HepG2 (cell line): ENCODE data around the gene XXYLT1. TPM values are rescaled to one million over a fixed set of nuclear protein-coding genes. Genes with fewer than 3 reads are reported as not detected.

Source experiments
- ATAC-seq: fragments of 200-7000 bp; cut with Tn5 transposase; 3 replicates; pipeline ENCODE4 v1.9.1; 2020; ENCODE audit warnings: mild to moderate bottlenecking, moderate library complexity
- BruUV-seq: library from RNA; stranded (reverse); fragments of 400-500 nt; replicated peaks from 2 replicates; lab custom pipeline; 2021; lab: Mats Ljungman, UMichigan
- CTCF ChIA-PET: fragments of 300-600 bp; formaldehyde crosslinking; extraction: SDS; loops from one replicate; lab custom pipeline; 2021; ENCODE audit warnings: low total read pairs, inconsistent platforms, low intra/inter-chr PET ratio; lab: Yijun Ruan, JAX
- POLR2A ChIA-PET: fragments of 350-600 bp; sonication (Branson Sonifier 250); formaldehyde crosslinking; loops from one replicate; lab custom pipeline; 2020; ENCODE audit warnings: antibody characterized with exemption, inconsistent platforms; lab: Yijun Ruan, JAX
- DNase-seq: peaks from one replicate; pipeline ENCODE4 v3.0.0-alpha.2; 2015; ENCODE audit warnings: low spot score
- FAIRE-seq: peaks from 3 replicates; lab custom pipeline; 2011; peaks lifted over from hg19 to GRCh38; lab: Jason Lieb, UNC
- H2AFZ ChIP-seq: one replicate; pipeline ENCODE4 v1.6.1; 2011; ENCODE audit warnings: low read length, inconsistent platforms
- H3K27ac ChIP-seq: fragments of 300-600 bp; 3 replicates; pipeline ENCODE4 v1.8.0; 2011; ENCODE audit warnings: mixed run types, mild to moderate bottlenecking, mixed read lengths, low read length, inconsistent platforms; ENCODE audit not compliant: insufficient read depth; ENCODE audit errors: extremely low read length
- H3K27me3 ChIP-seq, 2 experiments: fragments of 200-600 bp in 1 of 2; 2 replicates in 1 of 2; 3 replicates in 1 of 2; pipeline versions ENCODE4 v1.6.0 to v1.8.0; 2011; ENCODE audit warnings: low read length in 2 of 2, mild to moderate bottlenecking in 2 of 2, moderate library complexity in 2 of 2, inconsistent platforms in 1 of 2; ENCODE audit not compliant: insufficient read depth in 2 of 2, control insufficient read depth in 1 of 2
- H3K36me3 ChIP-seq, 2 experiments: fragments of 200-600 bp in 1 of 2; replicated peaks in 1 of 2; 2 replicates in 1 of 2; 3 replicates in 1 of 2; pipeline versions ENCODE4 v1.5.1 to v1.8.0; 2011; ENCODE audit warnings: low read length in 2 of 2, inconsistent platforms in 1 of 2; ENCODE audit not compliant: insufficient read depth in 2 of 2, control insufficient read depth in 1 of 2
- H3K4me1 ChIP-seq: 2 replicates; pipeline ENCODE4 v1.5.1; 2012; ENCODE audit warnings: low read length, inconsistent platforms; ENCODE audit not compliant: insufficient read depth
- H3K4me2 ChIP-seq: 2 replicates; pipeline ENCODE4 v1.6.0; 2011; ENCODE audit warnings: low read depth, low read length, inconsistent platforms
- H3K4me3 ChIP-seq, 3 experiments: fragments of 200-600 bp in 1 of 3; sonication (generic), shearing (Covaris generic) in 1 of 3; replicated peaks in 1 of 3; 2 replicates each; pipeline ENCODE4 v1.5.1; 2011 to 2016; ENCODE audit warnings: low read length in 3 of 3, inconsistent platforms in 2 of 3, low read depth in 2 of 3, mild to moderate bottlenecking in 2 of 3, control low read depth in 1 of 3, mixed read lengths in 1 of 3; ENCODE audit not compliant: insufficient read depth in 1 of 3
- H3K79me2 ChIP-seq: one replicate; pipeline ENCODE4 v1.6.1; 2011; ENCODE audit warnings: low read length, inconsistent platforms; ENCODE audit not compliant: insufficient read depth
- H3K9ac ChIP-seq: 2 replicates; pipeline ENCODE4 v1.6.0; 2011; ENCODE audit warnings: mild to moderate bottlenecking, low read depth, low read length, inconsistent platforms; ENCODE audit not compliant: insufficient read depth
- H3K9me3 ChIP-seq: 2 replicates; pipeline ENCODE4 v1.5.1; 2012; ENCODE audit warnings: mild to moderate bottlenecking, low read length
- H4K20me1 ChIP-seq: 2 replicates; pipeline ENCODE4 v1.6.0; 2011; ENCODE audit warnings: inconsistent platforms, mild to moderate bottlenecking, low read length, moderate library complexity; ENCODE audit not compliant: insufficient read depth
- CBX1 ChIP-seq: IDR thresholded peaks from one replicate; pipeline ENCODE4 v1.6.1; 2016; ENCODE audit warnings: antibody characterized with exemption, low read depth
- CEBPZ ChIP-seq: IDR thresholded peaks from 2 replicates; pipeline ENCODE4 v1.6.1; 2012; ENCODE audit warnings: low read length, improper control_type of control experiment
- GTF3A ChIP-seq: sonication (generic); formaldehyde crosslinking; conservative IDR thresholded peaks from 2 replicates; pipeline ENCODE4 v1.4.0; 2020; ENCODE audit warnings: mild to moderate bottlenecking, missing genetic modification reagents
- HDAC6 ChIP-seq: fragments of 200-600 bp; sonication (generic); IDR thresholded peaks from 2 replicates; pipeline ENCODE4 v1.7.0; 2017; ENCODE audit warnings: mild to moderate bottlenecking, antibody characterized with exemption, low read length, low read depth
- MAFK ChIP-seq, 2 experiments: IDR thresholded peaks in 1 of 2; conservative IDR thresholded peaks in 1 of 2; 2 replicates each; pipeline ENCODE4 v1.6.1; 2011; ENCODE audit warnings: improper control_type of control experiment in 2 of 2, low read length in 2 of 2
- NR2F6 ChIP-seq, 2 experiments: IDR thresholded peaks; 2 replicates each; pipeline ENCODE4 v1.6.1; 2016; ENCODE audit warnings: antibody characterized with exemption in 1 of 2, mild to moderate bottlenecking in 1 of 2
- NRL ChIP-seq: sonication (generic); formaldehyde crosslinking; IDR thresholded peaks from 2 replicates; pipeline ENCODE4 v1.5.0; 2020; ENCODE audit warnings: missing genetic modification reagents, mild to moderate bottlenecking, moderate library complexity, borderline replicate concordance
- POGK ChIP-seq: sonication (generic); formaldehyde crosslinking; conservative IDR thresholded peaks from 2 replicates; pipeline ENCODE4 v1.8.0; 2022; ENCODE audit warnings: mild to moderate bottlenecking, moderate library complexity, missing genetic modification reagents
- RARG ChIP-seq: sonication (generic); formaldehyde crosslinking; IDR thresholded peaks from 2 replicates; pipeline ENCODE4 v1.4.0; 2020; ENCODE audit warnings: low read depth, mild to moderate bottlenecking, missing genetic modification reagents
- REPIN1 ChIP-seq: sonication (generic); formaldehyde crosslinking; IDR thresholded peaks from 2 replicates; pipeline ENCODE4 v1.8.0; 2022; ENCODE audit warnings: missing genetic modification reagents, low read depth, mild to moderate bottlenecking, borderline replicate concordance
- ZNF577 ChIP-seq: sonication (generic); formaldehyde crosslinking; IDR thresholded peaks from 2 replicates; pipeline ENCODE4 v1.4.0; 2020; ENCODE audit warnings: mild to moderate bottlenecking, low read depth, missing genetic modification reagents, borderline replicate concordance
- WGBS: methylation state at CpG from one replicate; pipeline ENCODE4 v1.1.6; 2017; ENCODE audit warnings: low lambda C conversion rate; 5-methylcytosine and 5-hydroxymethylcytosine counted together
- in situ Hi-C: cut with HindIII; loops from 2 replicates; pipeline ENCODE4 v1.10.0; 2017; ENCODE audit warnings: low pct_unique_long_range_greater_than_20kb; ENCODE audit not compliant: extremely low pct_ligation_motif_present
- intact Hi-C: fragments of 100-400 bp; cut with micrococcal nuclease; formaldehyde crosslinking; loops from one replicate; pipeline ENCODE4 v1.10.0; 2022; ENCODE audit not compliant: unreplicated experiment
- polyA plus RNA-seq, 8 experiments: library from polyadenylated mRNA; depleted of rRNA in 3 of 8; stranded (reverse) in 7 of 8; unstranded in 1 of 8; fragments of >200 nt; fragmentation: Illumina TruSeq in 4 of 8; extraction: Trizol in 4 of 8; gene quantifications; 2 replicates each; pipeline versions ENCODE4 v1.2.1 to v1.2.3, GENCODE V29; 2011 to 2016; ENCODE audit warnings: low read depth in 4 of 8, missing spikeins in 1 of 8, mixed read lengths in 1 of 8; ENCODE audit not compliant: insufficient read depth in 1 of 8
- total RNA-seq, 5 experiments: library from RNA; depleted of rRNA; stranded (reverse); fragments of >200 nt; fragmentation: Illumina TruSeq; extraction: Trizol; gene quantifications; 2 replicates each; pipeline ENCODE4 v1.2.3, GENCODE V29; 2016; ENCODE audit warnings: low read depth in 1 of 5
- TF ChIP-seq, protein P1 (sequence below): sonication (generic); formaldehyde crosslinking; IDR thresholded peaks from 2 replicates; pipeline ENCODE4 v1.4.0; 2020; ENCODE audit warnings: missing genetic modification reagents, borderline replicate concordance

Gene XXYLT1
- total and polyA plus RNA-seq, 2 of the 13 experiments (the other 11 are each of a cell fraction or from before 2014, with no cell fraction given) = 17.7 to 19.0 TPM

DNA sequence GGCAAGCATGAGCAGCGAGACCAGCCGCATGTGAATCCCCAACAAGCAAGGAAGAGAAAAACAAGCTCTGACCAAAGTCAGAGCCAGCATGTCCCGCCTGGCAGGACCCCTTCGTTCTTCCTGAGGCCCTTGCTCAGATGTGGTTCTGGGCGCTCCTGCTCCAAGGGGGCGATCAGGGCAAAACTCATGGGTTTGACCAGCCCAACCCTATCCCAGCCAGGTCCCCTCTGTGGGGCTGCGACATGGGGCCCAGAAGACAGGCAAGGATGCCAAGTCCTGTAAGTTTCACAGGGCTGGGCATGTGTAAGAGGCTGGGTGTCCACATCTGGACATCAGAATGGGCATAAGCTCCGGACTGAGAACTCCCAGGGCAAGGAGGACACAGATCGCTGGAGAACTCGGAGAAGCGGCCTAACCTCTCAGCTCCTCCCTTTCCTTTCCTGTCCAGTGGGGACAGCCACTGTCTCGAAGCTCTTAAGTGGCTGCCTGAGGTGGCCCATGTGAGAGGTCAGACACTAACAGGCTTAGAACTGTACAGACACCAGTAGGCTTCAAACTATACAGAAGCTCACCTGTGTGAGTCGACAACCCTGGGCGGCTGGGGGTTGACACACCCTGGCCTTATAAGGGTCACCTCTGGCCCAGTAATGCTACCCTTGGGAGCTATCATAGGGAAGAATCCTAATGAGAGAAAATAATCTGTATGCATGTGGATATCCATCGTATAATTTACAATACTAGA is 48.9 kb downstream of the XXYLT1 start:
- DNase-seq (no peak), FAIRE-seq (no peak), ATAC-seq (no peak)
- POLR2A ChIA-PET = no interaction called here
- Histone ChIP-seq H3K27ac (no peak overlapping the region), H3K9me3 (no peaks in the 10 kb centered on the region), H3K4me2 (no peak overlapping the region), H3K4me3 (no peak overlapping the region), H4K20me1 (no peaks in the 10 kb centered on the region), H3K79me2 (no peaks in the 10 kb centered on the region), H2AFZ (no peak overlapping the region), H3K4me1 (peaks cover 21% of the 10 kb centered on the region), H3K27me3 (no peaks in the 10 kb centered on the region), H3K9ac (no peak overlapping the region), H3K36me3 (peaks cover 3 to 14% of the 10 kb centered on the region in 2 experiments)
- no TSS peak for BruUV-seq
- in situ Hi-C loops (no loop called here), intact Hi-C loops (no loop called here)
- WGBS = 95% methylated on average over 12 of the region's 15 CpGs
- CTCF ChIA-PET = no interaction called here
- TF ChIP-seq REPIN1 = no peak
- TF ChIP-seq RARG (CRISPR knock-in tag) = no peak
- TF ChIP-seq CEBPZ = no peak
- TF ChIP-seq MAFK (conservative IDR thresholded peaks at IDR 0.05 in 1 of 2, IDR thresholded peaks at IDR 0.05 in 1 of 2; ENCODE audit: low read length in 2 of 2) = no peak
- no peak for TF ChIP-seq NR2F6 (IDR thresholded peaks at IDR 0.05)
- TF ChIP-seq NR2F6 (CRISPR knock-in tag; IDR thresholded peaks at IDR 0.05) = no peak
- no peak for TF ChIP-seq HDAC6
- no peak for TF ChIP-seq ZNF577 (CRISPR knock-in tag)
- no peak for TF ChIP-seq GTF3A (CRISPR knock-in tag)
- no peak for TF ChIP-seq POGK (CRISPR knock-in tag)
- no peak for TF ChIP-seq NRL (CRISPR knock-in tag)
- TF ChIP-seq, protein P1, sequence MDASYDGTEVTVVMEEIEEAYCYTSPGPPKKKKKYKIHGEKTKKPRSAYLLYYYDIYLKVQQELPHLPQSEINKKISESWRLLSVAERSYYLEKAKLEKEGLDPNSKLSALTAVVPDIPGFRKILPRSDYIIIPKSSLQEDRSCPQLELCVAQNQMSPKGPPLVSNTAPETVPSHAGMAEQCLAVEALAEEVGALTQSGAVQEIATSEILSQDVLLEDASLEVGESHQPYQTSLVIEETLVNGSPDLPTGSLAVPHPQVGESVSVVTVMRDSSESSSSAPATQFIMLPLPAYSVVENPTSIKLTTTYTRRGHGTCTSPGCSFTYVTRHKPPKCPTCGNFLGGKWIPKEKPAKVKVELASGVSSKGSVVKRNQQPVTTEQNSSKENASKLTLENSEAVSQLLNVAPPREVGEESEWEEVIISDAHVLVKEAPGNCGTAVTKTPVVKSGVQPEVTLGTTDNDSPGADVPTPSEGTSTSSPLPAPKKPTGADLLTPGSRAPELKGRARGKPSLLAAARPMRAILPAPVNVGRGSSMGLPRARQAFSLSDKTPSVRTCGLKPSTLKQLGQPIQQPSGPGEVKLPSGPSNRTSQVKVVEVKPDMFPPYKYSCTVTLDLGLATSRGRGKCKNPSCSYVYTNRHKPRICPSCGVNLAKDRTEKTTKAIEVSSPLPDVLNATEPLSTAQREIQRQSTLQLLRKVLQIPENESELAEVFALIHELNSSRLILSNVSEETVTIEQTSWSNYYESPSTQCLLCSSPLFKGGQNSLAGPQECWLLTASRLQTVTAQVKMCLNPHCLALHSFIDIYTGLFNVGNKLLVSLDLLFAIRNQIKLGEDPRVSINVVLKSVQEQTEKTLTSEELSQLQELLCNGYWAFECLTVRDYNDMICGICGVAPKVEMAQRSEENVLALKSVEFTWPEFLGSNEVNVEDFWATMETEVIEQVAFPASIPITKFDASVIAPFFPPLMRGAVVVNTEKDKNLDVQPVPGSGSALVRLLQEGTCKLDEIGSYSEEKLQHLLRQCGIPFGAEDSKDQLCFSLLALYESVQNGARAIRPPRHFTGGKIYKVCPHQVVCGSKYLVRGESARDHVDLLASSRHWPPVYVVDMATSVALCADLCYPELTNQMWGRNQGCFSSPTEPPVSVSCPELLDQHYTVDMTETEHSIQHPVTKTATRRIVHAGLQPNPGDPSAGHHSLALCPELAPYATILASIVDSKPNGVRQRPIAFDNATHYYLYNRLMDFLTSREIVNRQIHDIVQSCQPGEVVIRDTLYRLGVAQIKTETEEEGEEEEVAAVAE (CRISPR knock-in tag) = no peak
- TF ChIP-seq CBX1 = no peak
